Measurements from ENCODE around the gene INTS15.

Gene INTS15

GRCh38 chr7:6607651-6608051 lies 17.8 kb downstream of the INTS15 start:
- no peak for TF ChIP-seq CTCF (IDR thresholded peaks at IDR 0.05)

- TF ChIP-seq CTCF (IDR thresholded peaks at IDR 0.05), result no peak
Measured at GRCh38 chr7:6608081-6608480, 18.3 kb downstream of the INTS15 start.

- no peak for TF ChIP-seq CTCF (IDR thresholded peaks at IDR 0.05)
Measured at GRCh38 chr7:6608794-6609193, 19.0 kb downstream of the INTS15 start.

GRCh38 chr7:6612819-6613218 lies 23.0 kb downstream of the INTS15 start:
- TF ChIP-seq CTCF (IDR thresholded peaks at IDR 0.05), result no peak

GRCh38 chr7:6613706-6614105 lies 23.9 kb downstream of the INTS15 start:
- TF ChIP-seq CTCF (IDR thresholded peaks at IDR 0.05), result no peak

- TF ChIP-seq CTCF (IDR thresholded peaks at IDR 0.05), result no peak
Measured at GRCh38 chr7:6614953-6615722, 25.3 kb downstream of the INTS15 start, which contains the start of gene ZNF853. TSS of gene ZNF853 (plus strand) at chr7:6615610. CDS start at chr7:6616175, 565 bp downstream.

- TF ChIP-seq CTCF (IDR thresholded peaks at IDR 0.05), result no peak
Measured at GRCh38 chr7:6615723-6616555, 26.1 kb downstream of the INTS15 start.

Measured in LNCAP (cell line).